Stimulated activated CD8-positive, alpha-beta memory T cell treated with anti-CD3 and anti-CD28 coated beads, Interleukin-7, amount 100 ng/mL, for 4 hours (primary cell): Measurements from ENCODE around the gene FGFR3.

Experiments used
- DNase-seq, 2 donors: peaks; one replicate each; pipeline ENCODE4 v3.0.0-alpha.2; 2020; ENCODE audit warnings: low read depth in 2 of 2

The FGFR3 gene

GRCh38 chr4:1792832-1793495, at the start of gene FGFR3:
TSS of gene FGFR3 (plus strand) at chr4:1793293. CDS start at chr4:1793935, 642 bp downstream.
- DNase-seq, result peak in 1 of 2 donors; percentile 36

DNA sequence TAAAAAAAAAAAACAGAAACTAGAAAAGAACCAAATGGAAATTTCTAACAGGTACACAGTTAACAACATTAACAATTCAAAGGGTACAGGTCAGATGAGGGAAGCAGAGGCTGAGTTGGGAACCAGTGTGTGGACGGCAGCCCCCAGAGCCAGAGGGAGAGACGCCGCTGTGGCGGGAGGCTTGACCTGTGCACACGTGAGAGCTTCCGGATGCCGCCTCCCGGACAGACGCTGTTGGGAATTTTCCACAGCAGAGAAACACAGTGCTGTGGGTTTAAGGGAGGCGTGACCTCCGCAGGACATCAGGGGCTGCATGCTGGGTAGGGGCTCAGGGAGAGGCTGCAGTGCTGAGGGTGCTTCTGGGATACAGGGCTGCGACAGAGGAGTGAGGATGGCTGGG, 49.5 kb upstream of the FGFR3 start:
- DNase-seq, result no peak

DNA sequence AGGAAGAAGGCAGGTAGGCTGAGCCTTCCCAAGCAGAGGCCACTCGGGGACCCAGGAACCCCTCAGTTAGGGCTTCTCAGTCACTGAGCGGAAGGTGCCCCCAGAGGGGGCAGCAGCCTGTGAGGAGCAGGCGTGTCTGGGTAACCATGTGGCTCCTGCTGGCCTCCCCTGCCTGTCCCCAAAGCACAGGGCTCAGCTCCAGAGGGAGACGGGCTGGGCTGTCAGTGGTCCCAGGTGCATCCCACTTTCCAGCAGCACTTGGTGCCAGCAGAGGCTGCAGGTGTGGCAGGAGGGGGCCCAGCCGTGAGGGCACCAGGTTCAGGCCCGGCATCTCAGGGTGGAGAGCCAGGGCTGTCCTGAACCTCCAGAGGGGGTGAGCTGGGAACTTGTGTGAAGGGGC, 49.1 kb upstream of the FGFR3 start:
- no peak for DNase-seq

- DNase-seq, result no peak
Measured at GRCh38 chr4:1744552-1744951, 48.5 kb upstream of the FGFR3 start.

- no peak for DNase-seq
Measured at GRCh38 chr4:1745165-1745564, 47.9 kb upstream of the FGFR3 start.

GRCh38 chr4:1745697-1746096, 47.4 kb upstream of the FGFR3 start:
- no peak for DNase-seq

- peak; percentile 55 to 65 for DNase-seq
Measured at GRCh38 chr4:1746265-1746691, 46.8 kb upstream of the FGFR3 start.

GRCh38 chr4:1746919-1747602, 46.0 kb upstream of the FGFR3 start:
- no peak for DNase-seq

GRCh38 chr4:1747603-1747967, 45.5 kb upstream of the FGFR3 start:
- DNase-seq, result no peak

DNA sequence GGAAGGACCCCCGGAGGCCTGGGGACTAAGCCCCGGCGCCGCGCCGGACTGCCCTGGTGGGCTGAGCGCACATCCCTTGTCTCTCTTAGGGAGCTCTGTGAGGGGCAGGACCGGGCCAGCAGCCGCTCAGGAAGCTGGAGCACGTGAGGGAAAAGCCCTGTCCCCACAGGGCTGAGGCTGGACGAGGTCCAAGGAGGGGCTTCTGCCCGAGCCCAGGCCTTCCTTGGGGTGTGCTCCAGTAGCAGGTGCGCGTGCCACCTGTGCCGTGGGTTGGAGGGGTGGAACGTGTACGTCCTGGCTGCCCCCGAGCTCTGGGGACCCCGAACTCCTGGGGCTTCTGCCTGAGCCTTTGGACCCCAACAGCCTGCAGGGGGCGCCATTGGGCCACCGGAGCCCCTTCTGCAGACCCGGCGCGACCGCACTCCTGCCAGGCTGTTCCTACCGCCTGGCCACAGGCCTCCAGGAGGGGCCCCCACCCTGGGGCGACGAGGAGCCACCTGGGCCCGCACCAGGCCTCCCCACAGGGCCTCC, 44.6 kb upstream of the FGFR3 start:
- peak; percentile 32 to 57 for DNase-seq

- DNase-seq, result no peak
Measured at GRCh38 chr4:1749370-1749769, 43.7 kb upstream of the FGFR3 start.

- DNase-seq, result no peak
Measured at GRCh38 chr4:1749826-1750225, 43.3 kb upstream of the FGFR3 start.

GRCh38 chr4:1750381-1751154, 42.5 kb upstream of the FGFR3 start:
- DNase-seq, result no peak

- no peak for DNase-seq
Measured at GRCh38 chr4:1751155-1751918, 41.8 kb upstream of the FGFR3 start.

GRCh38 chr4:1751919-1752283, 41.2 kb upstream of the FGFR3 start:
- DNase-seq, result no peak

GRCh38 chr4:1752284-1753041, 40.6 kb upstream of the FGFR3 start:
- no peak for DNase-seq

GRCh38 chr4:1753294-1753696, 39.8 kb upstream of the FGFR3 start:
- no peak for DNase-seq

DNA sequence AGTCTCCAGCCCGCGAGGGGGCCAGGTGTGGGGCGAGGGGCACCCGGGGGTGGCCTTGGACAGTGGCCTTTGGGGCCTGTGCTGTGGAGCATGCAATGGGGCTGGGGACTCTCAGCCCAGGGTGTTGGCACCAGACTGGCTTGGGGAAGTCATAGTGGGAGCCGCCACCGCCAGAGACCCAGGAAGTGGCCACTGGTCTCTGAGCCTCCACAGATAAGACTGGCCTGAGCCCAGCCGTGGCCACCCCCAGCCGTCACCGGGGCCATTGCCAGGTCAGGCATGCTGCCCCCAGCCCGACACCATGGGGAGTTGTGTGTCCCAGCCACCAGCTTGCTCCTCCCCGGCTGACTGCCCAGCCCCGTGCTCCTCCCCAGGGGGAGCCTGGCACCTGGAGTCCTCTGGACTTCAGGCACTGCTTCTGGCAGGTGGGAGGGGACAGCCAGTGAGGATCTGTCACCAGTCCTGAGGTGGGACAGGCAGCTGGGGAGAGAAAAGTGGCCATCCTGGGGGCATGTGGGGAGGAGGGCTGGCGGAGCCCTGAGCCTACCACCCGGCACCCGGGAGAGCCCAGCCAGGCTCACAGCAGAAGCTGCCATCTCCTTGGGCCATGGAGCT, 39.3 kb upstream of the FGFR3 start:
- no peak for DNase-seq

- no peak for DNase-seq
Measured at GRCh38 chr4:1754336-1754735, 38.8 kb upstream of the FGFR3 start.

DNA sequence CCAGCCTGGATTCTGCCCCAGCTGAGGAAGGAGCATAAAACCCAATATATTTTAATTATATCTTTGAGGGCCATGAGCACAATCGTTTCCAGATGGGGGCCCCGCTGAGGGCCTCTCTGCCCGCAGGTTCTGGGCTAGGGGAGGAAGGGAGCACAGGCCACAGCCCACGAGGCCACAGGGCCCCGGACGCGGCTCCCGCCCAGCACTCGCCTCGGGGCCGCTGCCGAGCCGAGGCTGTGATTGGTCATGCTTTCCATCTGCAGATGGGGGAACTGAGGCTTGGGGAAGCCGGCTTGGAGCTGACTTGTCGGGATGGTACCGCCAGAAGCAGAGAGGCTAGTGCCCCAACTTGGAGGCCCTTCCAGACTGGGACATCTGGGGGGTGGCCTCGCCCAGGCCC, 37.8 kb upstream of the FGFR3 start:
- no peak for DNase-seq

DNA sequence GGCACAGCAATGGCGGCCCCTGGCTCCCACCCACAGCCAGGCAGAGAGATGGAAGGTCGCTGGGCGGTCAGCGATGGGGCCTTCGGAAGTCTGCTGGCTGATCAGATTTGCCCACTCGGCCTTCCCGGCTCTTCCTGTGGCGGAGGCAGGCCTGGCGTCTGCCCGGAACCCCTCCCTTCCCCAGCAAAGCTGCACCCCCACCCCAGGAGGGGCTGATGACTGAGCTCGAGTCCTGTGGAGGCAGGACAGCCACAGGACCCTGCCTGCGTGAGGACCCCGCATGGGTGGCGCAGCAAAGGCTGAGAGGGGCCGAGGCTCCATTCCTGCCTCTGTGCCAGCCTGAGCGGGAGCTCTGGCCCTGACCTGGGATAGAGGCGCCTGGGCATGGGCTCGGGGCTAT, 37.0 kb upstream of the FGFR3 start:
- DNase-seq, result no peak
